Astrocyte (in vitro differentiated cells and primary cell): Measurements from ENCODE around the gene SLC35A3. TPM values are rescaled to one million over a fixed set of nuclear protein-coding genes. Genes with fewer than 3 reads are reported as not detected.

ENCODE experiments used
- DNase-seq: peaks from one replicate; pipeline ENCODE4 v3.0.0-alpha.2; 2010; ENCODE audit warnings: low read depth
- FAIRE-seq: peaks from 2 replicates; lab custom pipeline; 2011; peaks lifted over from hg19 to GRCh38; lab: Jason Lieb, UNC
- H2AFZ ChIP-seq: 2 replicates; pipeline ENCODE4 v1.6.0; 2012; ENCODE audit warnings: low read depth, low read length, inconsistent platforms
- H3K27ac ChIP-seq: 2 replicates; pipeline ENCODE4 v1.5.1; 2011; ENCODE audit warnings: low read depth, low read length, inconsistent platforms
- H3K27me3 ChIP-seq: 2 replicates; pipeline ENCODE4 v1.6.0; 2011; ENCODE audit warnings: low read length, inconsistent platforms; ENCODE audit not compliant: insufficient read depth
- H3K36me3 ChIP-seq: 2 replicates; pipeline ENCODE4 v1.5.1; 2011; ENCODE audit warnings: low read length, inconsistent platforms; ENCODE audit not compliant: insufficient read depth
- H3K4me1 ChIP-seq: 2 replicates; pipeline ENCODE4 v1.5.1; 2011; ENCODE audit warnings: low read length, inconsistent platforms; ENCODE audit not compliant: insufficient read depth
- H3K4me2 ChIP-seq: 2 replicates; pipeline ENCODE4 v1.6.0; 2012; ENCODE audit warnings: low read length, inconsistent platforms
- H3K4me3 ChIP-seq: 2 replicates; pipeline ENCODE4 v1.5.1; 2011; ENCODE audit warnings: low read depth, mild to moderate bottlenecking, low read length, inconsistent platforms; ENCODE audit not compliant: insufficient read depth
- H3K79me2 ChIP-seq: 2 replicates; pipeline ENCODE4 v1.6.0; 2012; ENCODE audit warnings: mild to moderate bottlenecking, low read length, inconsistent platforms; ENCODE audit not compliant: insufficient read depth
- H3K9ac ChIP-seq: 2 replicates; pipeline ENCODE4 v1.6.0; 2012; ENCODE audit warnings: mild to moderate bottlenecking, low read length, inconsistent platforms
- H3K9me3 ChIP-seq: 2 replicates; pipeline ENCODE4 v1.5.1; 2012; ENCODE audit warnings: low read depth, mild to moderate bottlenecking, low read length, inconsistent platforms; ENCODE audit not compliant: insufficient read depth
- H4K20me1 ChIP-seq: 2 replicates; pipeline ENCODE4 v1.6.0; 2012; ENCODE audit warnings: low read length, inconsistent platforms; ENCODE audit not compliant: insufficient read depth
- H3K27ac Mint-ChIP-seq: one replicate; pipeline ENCODE4 v1.8.0; 2021; ENCODE audit warnings: mild to moderate bottlenecking, mixed read lengths; ENCODE audit not compliant: unreplicated experiment
- H3K27me3 Mint-ChIP-seq: one replicate; pipeline ENCODE4 v1.8.0; 2021; ENCODE audit warnings: low read depth, mixed read lengths; ENCODE audit not compliant: unreplicated experiment
- H3K36me3 Mint-ChIP-seq: one replicate; pipeline ENCODE4 v1.8.0; 2021; ENCODE audit warnings: low read depth, mixed read lengths; ENCODE audit not compliant: unreplicated experiment
- H3K4me1 Mint-ChIP-seq: one replicate; pipeline ENCODE4 v1.8.0; 2021; ENCODE audit warnings: low read depth, mixed read lengths; ENCODE audit not compliant: unreplicated experiment
- H3K4me3 Mint-ChIP-seq: one replicate; pipeline ENCODE4 v1.8.0; 2021; ENCODE audit warnings: mild to moderate bottlenecking, moderate library complexity, mixed read lengths; ENCODE audit not compliant: unreplicated experiment
- H3K9me3 Mint-ChIP-seq: one replicate; pipeline ENCODE4 v1.8.0; 2021; ENCODE audit warnings: mild to moderate bottlenecking, mixed read lengths; ENCODE audit not compliant: unreplicated experiment
- CTCF ChIP-seq: IDR thresholded peaks from 2 replicates; pipeline ENCODE4 v1.5.1; 2011; ENCODE audit warnings: low read depth, mild to moderate bottlenecking, inconsistent platforms, low read length, moderate library complexity; ENCODE audit not compliant: insufficient read depth
- EZH2 ChIP-seq: IDR thresholded peaks from 2 replicates; pipeline ENCODE4 v1.6.1; 2012; ENCODE audit warnings: mild to moderate bottlenecking, low read length, inconsistent platforms; ENCODE audit not compliant: insufficient read depth
- total RNA-seq: library from RNA; stranded (reverse); gene quantifications from 2 replicates; pipeline ENCODE4 v1.2.1, GENCODE V29; 2021

Gene SLC35A3
- total RNA-seq, 1 donor from 2014 or later: 20.5 TPM

DNA sequence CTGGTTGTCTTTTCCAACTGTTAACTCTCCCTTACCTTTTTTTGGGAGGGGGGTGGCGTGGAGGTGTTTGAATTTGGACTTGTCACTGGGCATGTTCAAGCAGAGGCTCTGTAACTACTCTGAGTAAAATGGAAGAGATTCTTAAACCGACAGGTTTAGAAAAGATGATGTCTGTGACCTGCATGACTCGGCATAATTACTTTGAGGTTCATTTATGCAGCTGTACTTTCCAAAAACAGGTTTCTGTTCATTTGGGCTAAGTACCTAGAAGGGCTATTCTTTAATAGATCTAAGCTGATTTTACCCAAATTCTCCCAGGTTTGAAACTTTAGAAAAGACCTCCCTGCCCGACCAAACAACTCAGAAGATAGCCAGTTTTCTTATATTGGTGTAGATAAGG, 80.3 kb downstream of the SLC35A3 start:
- H3K79me2 ChIP-seq: peaks cover 88% of the 10 kb centered on the region
- H3K36me3 ChIP-seq: peaks cover 3% of the 10 kb centered on the region
- no peak overlapping the region for H3K9ac ChIP-seq
- H3K9me3 ChIP-seq: no peaks in the 10 kb centered on the region
- Mint-ChIP-seq H3K27me3 (no peaks in the 10 kb centered on the region), H3K4me3 (no peak overlapping the region), H3K9me3 (no peaks in the 10 kb centered on the region), H3K4me1 (peaks cover 16% of the 10 kb centered on the region), H3K27ac (peak overlapping the region; percentile 76), H3K36me3 (peaks cover 1% of the 10 kb centered on the region)
- no peaks in the 10 kb centered on the region for H3K27me3 ChIP-seq
- DNase-seq (no peak), FAIRE-seq (no peak)
- no peaks in the 10 kb centered on the region for H3K4me1 ChIP-seq
- H3K4me2 ChIP-seq: no peak overlapping the region
- H4K20me1 ChIP-seq: peaks cover 59% of the 10 kb centered on the region
- no peak overlapping the region for H3K4me3 ChIP-seq
- TF ChIP-seq EZH2 (no peak), CTCF (no peak)
- no peak overlapping the region for H3K27ac ChIP-seq
- H2AFZ ChIP-seq: no peak overlapping the region

DNA sequence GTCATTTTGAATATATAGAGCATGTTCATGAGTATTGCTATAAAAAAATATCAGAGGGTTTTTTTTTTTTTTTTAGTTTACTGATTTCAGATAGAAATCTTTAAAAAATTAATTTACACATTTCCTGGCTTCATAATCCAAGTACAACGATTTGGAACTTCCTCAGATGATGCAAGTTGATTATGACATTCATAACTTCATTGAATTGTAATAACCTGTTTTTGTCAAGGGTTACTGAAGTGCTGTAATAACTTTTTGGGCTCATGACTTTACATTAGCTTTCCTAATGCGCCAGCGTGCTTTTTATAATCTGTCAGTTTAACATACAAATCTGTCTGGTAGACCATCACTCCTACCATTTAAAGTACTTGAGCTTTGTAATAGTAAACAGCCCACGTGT, 81.6 kb downstream of the SLC35A3 start:
- no peak overlapping the region for H2AFZ ChIP-seq
- Mint-ChIP-seq H3K27ac (no peak overlapping the region), H3K36me3 (peaks cover 1% of the 10 kb centered on the region), H3K4me1 (peaks cover 16% of the 10 kb centered on the region), H3K9me3 (no peaks in the 10 kb centered on the region), H3K4me3 (no peak overlapping the region), H3K27me3 (no peaks in the 10 kb centered on the region)
- no peaks in the 10 kb centered on the region for H3K4me1 ChIP-seq
- no peaks in the 10 kb centered on the region for H3K9me3 ChIP-seq
- H3K27me3 ChIP-seq: no peaks in the 10 kb centered on the region
- no peak overlapping the region for H3K27ac ChIP-seq
- no peak overlapping the region for H3K4me3 ChIP-seq
- H4K20me1 ChIP-seq: peaks cover 52% of the 10 kb centered on the region
- H3K79me2 ChIP-seq: peaks cover 79% of the 10 kb centered on the region
- no peak overlapping the region for H3K4me2 ChIP-seq
- no peak for TF ChIP-seq CTCF
- DNase-seq (no peak), FAIRE-seq (no peak)
- H3K36me3 ChIP-seq: peaks cover 3% of the 10 kb centered on the region
- H3K9ac ChIP-seq: no peak overlapping the region

- Histone ChIP-seq H3K79me2 (peaks cover 78% of the 10 kb centered on the region), H3K4me2 (no peak overlapping the region), H3K9me3 (no peaks in the 10 kb centered on the region), H3K27me3 (no peaks in the 10 kb centered on the region), H3K9ac (no peak overlapping the region), H3K27ac (no peak overlapping the region), H4K20me1 (peaks cover 50% of the 10 kb centered on the region), H2AFZ (no peak overlapping the region), H3K4me3 (no peak overlapping the region), H3K4me1 (no peaks in the 10 kb centered on the region), H3K36me3 (peaks cover 3% of the 10 kb centered on the region)
- Mint-ChIP-seq H3K27ac (no peak overlapping the region), H3K27me3 (no peaks in the 10 kb centered on the region), H3K4me3 (no peak overlapping the region), H3K4me1 (peaks cover 12% of the 10 kb centered on the region), H3K9me3 (no peaks in the 10 kb centered on the region), H3K36me3 (peaks cover 1% of the 10 kb centered on the region)
- DNase-seq (no peak), FAIRE-seq (no peak)
- no peak for TF ChIP-seq EZH2
Observed at GRCh38 chr1:100051893-100052292, 82.1 kb downstream of the SLC35A3 start.
